ENCODE measurements around the gene NCR3LG1. TPM values are rescaled to one million over a fixed set of nuclear protein-coding genes. Genes with fewer than 3 reads are reported as not detected.

NCR3LG1 gene
- total RNA-seq, 4 donors from 2014 or later, result 0.29 to 4.6 (median 0.91) TPM

GRCh38 chr11:17379383-17380180 lies 28.0 kb downstream of the NCR3LG1 start:
- intact Hi-C loops (cut with DNase I; ENCODE audit: low total_unique reads), result loop anchor here (5.0 kb wide), 1 partner anchor 128 kb away; no protein-coding TSS in a partner anchor
- DNase-seq, result no peak
- Histone ChIP-seq H3K4me1 (no peaks in the 10 kb centered on the region), H3K27ac (no peak overlapping the region), H3K27me3 (no peaks in the 10 kb centered on the region), H3K9me3 (no peaks in the 10 kb centered on the region), H3K36me3 (no peaks in the 10 kb centered on the region), H3K4me3 (no peak overlapping the region)
- TF ChIP-seq, protein P1, sequence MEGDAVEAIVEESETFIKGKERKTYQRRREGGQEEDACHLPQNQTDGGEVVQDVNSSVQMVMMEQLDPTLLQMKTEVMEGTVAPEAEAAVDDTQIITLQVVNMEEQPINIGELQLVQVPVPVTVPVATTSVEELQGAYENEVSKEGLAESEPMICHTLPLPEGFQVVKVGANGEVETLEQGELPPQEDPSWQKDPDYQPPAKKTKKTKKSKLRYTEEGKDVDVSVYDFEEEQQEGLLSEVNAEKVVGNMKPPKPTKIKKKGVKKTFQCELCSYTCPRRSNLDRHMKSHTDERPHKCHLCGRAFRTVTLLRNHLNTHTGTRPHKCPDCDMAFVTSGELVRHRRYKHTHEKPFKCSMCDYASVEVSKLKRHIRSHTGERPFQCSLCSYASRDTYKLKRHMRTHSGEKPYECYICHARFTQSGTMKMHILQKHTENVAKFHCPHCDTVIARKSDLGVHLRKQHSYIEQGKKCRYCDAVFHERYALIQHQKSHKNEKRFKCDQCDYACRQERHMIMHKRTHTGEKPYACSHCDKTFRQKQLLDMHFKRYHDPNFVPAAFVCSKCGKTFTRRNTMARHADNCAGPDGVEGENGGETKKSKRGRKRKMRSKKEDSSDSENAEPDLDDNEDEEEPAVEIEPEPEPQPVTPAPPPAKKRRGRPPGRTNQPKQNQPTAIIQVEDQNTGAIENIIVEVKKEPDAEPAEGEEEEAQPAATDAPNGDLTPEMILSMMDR (IDR thresholded peaks at IDR 0.05), result no peak
- TF ChIP-seq POLR2A (IDR thresholded peaks at IDR 0.05), result no peak

- H3K27me3 ChIP-seq, result no peaks in the 10 kb centered on the region
- H3K9me3 ChIP-seq, result no peaks in the 10 kb centered on the region
- H3K27ac ChIP-seq, result no peak overlapping the region
- intact Hi-C loops (cut with DNase I; ENCODE audit: low total_unique reads), result loop anchor here (5.0 kb wide), 1 partner anchor 126 kb away; no protein-coding TSS in a partner anchor
- H3K4me3 ChIP-seq, result no peak overlapping the region
- no peaks in the 10 kb centered on the region for H3K36me3 ChIP-seq
- no peaks in the 10 kb centered on the region for H3K4me1 ChIP-seq
- TF ChIP-seq POLR2A (IDR thresholded peaks at IDR 0.05), result no peak
- TF ChIP-seq, protein P1 (IDR thresholded peaks at IDR 0.05), result no peak
- no peak for DNase-seq
These were observed 29.6 kb downstream of the NCR3LG1 start for GRCh38 chr11:17381156-17381555.

DNA sequence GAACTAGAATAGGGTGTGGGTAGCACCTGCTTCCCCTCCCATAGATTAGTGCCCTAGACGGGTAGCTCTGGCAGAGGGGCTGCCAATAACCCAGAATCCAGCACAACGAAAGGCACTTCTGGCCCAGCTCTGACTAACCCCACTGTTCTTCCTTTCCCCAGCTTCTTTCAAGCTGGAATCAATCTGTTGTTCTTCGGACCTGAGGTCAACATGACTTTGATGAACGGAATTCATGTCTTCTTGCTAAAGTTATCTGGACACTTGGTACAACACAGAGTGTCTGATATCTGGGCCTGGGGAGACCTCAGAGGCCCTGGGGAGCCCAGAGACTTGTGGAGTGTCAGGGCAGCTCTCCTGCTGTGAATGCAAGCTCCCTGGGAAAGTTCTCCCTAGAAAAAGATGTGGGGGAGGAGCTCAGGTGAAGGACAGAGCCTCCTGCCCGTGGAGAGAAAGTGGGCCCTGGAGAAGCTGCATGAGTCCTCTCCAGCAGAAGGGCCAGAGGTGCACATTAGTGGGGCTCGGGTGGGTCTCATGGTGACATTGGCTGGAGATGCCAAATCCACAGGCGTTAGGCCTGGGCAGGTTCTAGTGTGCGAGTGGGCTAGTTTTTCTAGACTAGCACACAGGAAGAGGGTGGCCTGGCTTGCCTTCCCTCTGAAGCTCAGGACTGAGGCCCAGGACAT lies 30.6 kb downstream of the NCR3LG1 start:
- TF ChIP-seq, protein P1 (IDR thresholded peaks at IDR 0.05), result no peak
- TF ChIP-seq POLR2A (IDR thresholded peaks at IDR 0.05), result no peak

GRCh38 chr11:17383461-17383860 lies 31.9 kb downstream of the NCR3LG1 start:
- TF ChIP-seq, protein P1 (IDR thresholded peaks at IDR 0.05), result no peak
- TF ChIP-seq POLR2A (IDR thresholded peaks at IDR 0.05), result no peak
- Histone ChIP-seq H3K4me3 (no peak overlapping the region), H3K27ac (no peak overlapping the region), H3K9me3 (no peaks in the 10 kb centered on the region), H3K4me1 (peaks cover 0 to under 1% of the 10 kb centered on the region in 2 donors), H3K27me3 (no peaks in the 10 kb centered on the region), H3K36me3 (no peaks in the 10 kb centered on the region)
- intact Hi-C loops (cut with DNase I; ENCODE audit: low total_unique reads), result loop anchor here (5.0 kb wide), 1 partner anchor 124 kb away; no protein-coding TSS in a partner anchor
- DNase-seq, result no peak

More for the DNA sequence above, 30.6 kb downstream of the NCR3LG1 start:
- intact Hi-C loops (cut with DNase I; ENCODE audit: low total_unique reads), result loop anchor here (5.0 kb wide), 1 partner anchor 125 kb away; no protein-coding TSS in a partner anchor
- no peak overlapping the region for H3K27ac ChIP-seq
- DNase-seq, result no peak
- H3K9me3 ChIP-seq, result no peaks in the 10 kb centered on the region
- no peaks in the 10 kb centered on the region for H3K27me3 ChIP-seq
- no peaks in the 10 kb centered on the region for H3K4me1 ChIP-seq
- H3K4me3 ChIP-seq, result no peak overlapping the region
- no peaks in the 10 kb centered on the region for H3K36me3 ChIP-seq

Measured in uterus (tissue), 4 donors.